Thyroid gland (tissue), 4 donors: ENCODE measurements around the gene INTS2. TPM values are rescaled to one million over a fixed set of nuclear protein-coding genes. Genes with fewer than 3 reads are reported as not detected.
"Not testable (repeated sequence)": the region's sequence is repeated elsewhere in the genome, so short reads cannot be mapped to it uniquely, and the experiment has no call there.

ENCODE experiments used
- DNase-seq, 2 donors: peaks; one replicate each; pipeline ENCODE4 v3.0.0-alpha.2; 2019
- H3K27ac ChIP-seq, 3 donors: fragments of 200-600 bp; sonication (generic); 1 replicate in 2 of 3; 2 replicates in 1 of 3; pipeline ENCODE4 v1.5.1; 2016 to 2019; ENCODE audit warnings: mild to moderate bottlenecking in 1 of 3, moderate library complexity in 1 of 3
- H3K27me3 ChIP-seq: fragments of 200-600 bp; sonication (generic); one replicate; pipeline ENCODE4 v1.5.1; 2019
- H3K36me3 ChIP-seq, 2 donors: fragments of 200-600 bp; sonication (generic); one replicate each; pipeline ENCODE4 v1.5.1; 2016 to 2019
- H3K4me1 ChIP-seq, 2 donors: fragments of 200-600 bp; sonication (generic); one replicate each; pipeline ENCODE4 v1.5.1; 2017 to 2019
- H3K4me3 ChIP-seq, 3 donors: fragments of 200-600 bp; sonication (generic); replicated peaks in 1 of 3; 1 replicate in 2 of 3; 2 replicates in 1 of 3; pipeline ENCODE4 v1.5.1; 2016; ENCODE audit warnings: mild to moderate bottlenecking in 1 of 3
- H3K9me3 ChIP-seq: fragments of 200-600 bp; sonication (generic); one replicate; pipeline ENCODE4 v1.5.1; 2017
- CTCF ChIP-seq, 6 experiments: fragments of 200-600 bp in 3 of 6; fragments of 450-650 bp in 3 of 6; sonication (generic) in 3 of 6; IDR thresholded peaks; one replicate each; pipeline ENCODE4 v1.5.1; 2016 to 2019; ENCODE audit warnings: antibody characterized with exemption in 6 of 6, mild to moderate bottlenecking in 2 of 6, inconsistent platforms in 1 of 6, moderate library complexity in 1 of 6
- POLR2A ChIP-seq, 2 donors: fragments of 450-650 bp; IDR thresholded peaks; one replicate each; pipeline ENCODE4 v1.6.1; 2017; ENCODE audit warnings: antibody characterized with exemption in 2 of 2, mild to moderate bottlenecking in 2 of 2, moderate library complexity in 1 of 2
- WGBS, 2 donors: methylation state at CpG; one replicate each; pipeline ENCODE4 v1.1.5; 2017; 5-methylcytosine and 5-hydroxymethylcytosine counted together
- intact Hi-C: fragments of 100-400 bp; cut with DNase I; formaldehyde crosslinking; loops from one replicate; pipeline ENCODE4 v1.15.1; 2023
- total RNA-seq, 4 donors: library from RNA; depleted of rRNA; stranded (reverse); fragments of >200 nt; gene quantifications; one replicate each; pipeline ENCODE4 v1.2.3, GENCODE V29; 2016

The INTS2 gene
- total RNA-seq, 4 donors from 2014 or later = 10.9 to 16.1 (median 13.5) TPM

GRCh38 chr17:61868074-61868473 is 59.7 kb downstream of the INTS2 start:
- Histone ChIP-seq H3K36me3 (peaks cover 0 to 14% of the 10 kb centered on the region in 2 donors), H3K4me3 (no peak overlapping the region), H3K4me1 (peaks cover 0 to 5% of the 10 kb centered on the region in 2 donors), H3K9me3 (no peaks in the 10 kb centered on the region), H3K27me3 (no peaks in the 10 kb centered on the region), H3K27ac (no peak overlapping the region)
- 98 to 99% methylated on average over 2 of the region's 2 CpGs for WGBS, 2 donors
- intact Hi-C loops = no loop called here
- no peak for TF ChIP-seq CTCF (IDR thresholded peaks at IDR 0.05)
- no peak for TF ChIP-seq POLR2A (IDR thresholded peaks at IDR 0.05)
- no peak for DNase-seq

- no peak overlapping the region for H3K4me3 ChIP-seq
- TF ChIP-seq CTCF (IDR thresholded peaks at IDR 0.05) = no peak
- no peak for TF ChIP-seq POLR2A (IDR thresholded peaks at IDR 0.05)
- peaks cover 0 to 5% of the 10 kb centered on the region in 2 donors for H3K4me1 ChIP-seq
- no peaks in the 10 kb centered on the region for H3K9me3 ChIP-seq
- H3K27me3 ChIP-seq = no peaks in the 10 kb centered on the region
- DNase-seq = no peak
- H3K27ac ChIP-seq = no peak overlapping the region
- intact Hi-C loops = no loop called here
- H3K36me3 ChIP-seq = peaks cover 0 to 14% of the 10 kb centered on the region in 2 donors
Measured at GRCh38 chr17:61867033-61867432, 60.7 kb downstream of the INTS2 start.

DNA sequence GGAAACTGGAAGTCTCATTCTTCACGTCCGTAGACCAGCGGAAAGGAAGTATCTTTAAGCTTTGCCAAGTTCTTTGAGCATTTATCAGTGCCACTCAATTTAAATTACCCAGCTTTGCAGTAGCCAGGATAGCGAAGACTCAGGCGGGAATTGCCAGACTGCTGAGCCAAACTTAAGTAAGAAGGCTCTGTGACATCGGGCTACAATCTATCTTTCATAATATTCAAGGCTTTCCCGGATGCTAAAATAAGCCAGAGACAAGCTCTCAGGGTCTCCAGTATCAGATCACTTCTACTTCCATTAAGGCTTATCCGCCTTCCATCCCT is 64.0 kb downstream of the INTS2 start:
- H3K27ac ChIP-seq = peak overlapping the region in 2 of 3 donors; percentile 47 to 67
- WGBS, 2 donors = 4% methylated on average over 8 of the region's 8 CpGs
- no peaks in the 10 kb centered on the region for H3K36me3 ChIP-seq
- no peak for DNase-seq
- H3K27me3 ChIP-seq = no peaks in the 10 kb centered on the region
- H3K4me1 ChIP-seq = peaks cover 0 to 5% of the 10 kb centered on the region in 2 donors
- no peak for TF ChIP-seq POLR2A (IDR thresholded peaks at IDR 0.05)
- TF ChIP-seq CTCF (IDR thresholded peaks at IDR 0.05) = no peak
- H3K9me3 ChIP-seq = no peaks in the 10 kb centered on the region
- intact Hi-C loops = no loop called here
- H3K4me3 ChIP-seq = peak overlapping the region; percentile 50 to 82 (median 63)

- Histone ChIP-seq H3K9me3 (no peaks in the 10 kb centered on the region), H3K36me3 (no peaks in the 10 kb centered on the region), H3K4me3 (peak within 1 kb of the TSS; percentile 50 to 82 (median 63)), H3K27ac (peak within 1 kb of the TSS in 2 of 3 donors; percentile 47 to 67), H3K4me1 (peaks cover 0 to 5% of the 10 kb centered on the region in 2 donors), H3K27me3 (no peaks in the 10 kb centered on the region)
- no peak for TF ChIP-seq CTCF (IDR thresholded peaks at IDR 0.05)
- no peak for TF ChIP-seq POLR2A (IDR thresholded peaks at IDR 0.05)
- peak; percentile 89 to 92 for DNase-seq
- 0 to 1% methylated on average over 33 to 43 of the region's 43 CpGs for WGBS, 2 donors
- intact Hi-C loops = no loop called here
Measured at GRCh38 chr17:61862975-61863800, 64.6 kb downstream of the INTS2 start, which contains the start of gene BRIP1. BRIP1 (minus strand) TSS chr17:61863528; CDS start chr17:61861539, 1,989 bp downstream.

GRCh38 chr17:61862105-61862574 is 65.6 kb downstream of the INTS2 start:
- Histone ChIP-seq H3K27me3 (no peaks in the 10 kb centered on the region), H3K27ac (no peak overlapping the region), H3K4me3 (no peak overlapping the region), H3K9me3 (no peaks in the 10 kb centered on the region), H3K4me1 (peaks cover 0 to 5% of the 10 kb centered on the region in 2 donors), H3K36me3 (no peaks in the 10 kb centered on the region)
- 21 to 35% methylated on average over 1 of the region's 1 CpG for WGBS, 2 donors
- no peak for DNase-seq
- TF ChIP-seq CTCF (IDR thresholded peaks at IDR 0.05) (no peak), POLR2A (IDR thresholded peaks at IDR 0.05) (no peak)
- intact Hi-C loops = no loop called here

- H3K36me3 ChIP-seq, H3K27me3 ChIP-seq, H3K4me1 ChIP-seq, H3K9me3 ChIP-seq, H3K4me3 ChIP-seq, intact Hi-C loops, H3K27ac ChIP-seq, DNase-seq: not testable (repeated sequence)
- WGBS, 2 donors = 95 to 97% methylated on average over 10 of the region's 10 CpGs
Measured at GRCh38 chr17:61860397-61860796, 67.4 kb downstream of the INTS2 start.
